Activated naive CD4-positive, alpha-beta T cell treated with anti-CD3 and anti-CD28 coated beads, Interleukin-2, amount 10 ng/mL, durations not matched to agents 7 days and 5 days (primary cell): ENCODE results near the gene RUFY4.
A peak's percentile ranks its signal among the peaks of the same experiment; 100 is the strongest.

Experiments used
- CTCF ChIA-PET: fragments of 350-600 bp; sonication (Branson Sonifier 250); formaldehyde crosslinking; loops from one replicate; lab custom pipeline; 2021; ENCODE audit warnings: antibody characterized with exemption; lab: Charles Lee
- DNase-seq: peaks from one replicate; pipeline ENCODE4 v3.0.0-alpha.2; 2020
- H3K27ac Mint-ChIP-seq: one replicate; pipeline ENCODE4 v1.8.0; 2021; ENCODE audit warnings: mild to moderate bottlenecking, moderate library complexity, mixed read lengths
- H3K27me3 Mint-ChIP-seq: one replicate; pipeline ENCODE4 v1.8.0; 2021; ENCODE audit warnings: mild to moderate bottlenecking, mixed read lengths
- H3K36me3 Mint-ChIP-seq: one replicate; pipeline ENCODE4 v1.8.0; 2021; ENCODE audit warnings: mixed read lengths
- H3K4me1 Mint-ChIP-seq: one replicate; pipeline ENCODE4 v1.8.0; 2021; ENCODE audit warnings: mixed read lengths
- H3K4me3 Mint-ChIP-seq: one replicate; pipeline ENCODE4 v1.8.0; 2021; ENCODE audit warnings: mild to moderate bottlenecking, moderate library complexity, mixed read lengths
- H3K9me3 Mint-ChIP-seq: one replicate; pipeline ENCODE4 v1.8.0; 2021; ENCODE audit warnings: mixed read lengths

Gene RUFY4

DNA sequence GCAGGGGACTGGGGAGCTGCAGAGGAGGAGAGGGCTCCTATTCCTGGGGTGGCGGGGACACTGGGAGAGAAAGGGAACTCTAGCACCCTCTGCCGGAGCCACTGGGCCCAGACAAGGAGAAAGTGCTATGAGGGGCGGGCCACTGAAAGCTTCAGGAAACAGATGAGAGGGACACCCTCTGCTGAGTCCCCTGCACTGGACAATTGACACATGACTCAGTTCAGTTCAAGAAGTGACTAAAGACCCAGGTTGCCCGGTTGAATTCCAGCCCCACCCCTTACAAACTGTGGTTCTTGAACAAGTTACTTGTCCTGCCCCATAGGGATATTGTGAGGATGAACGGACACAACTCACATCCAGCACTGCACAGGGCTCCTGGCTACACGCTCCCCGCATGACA lies 5.0 kb downstream of the RUFY4 start:
- H3K27ac Mint-ChIP-seq, result no peak overlapping the region
- peak; percentile 51 for DNase-seq
- no peak overlapping the region for H3K4me3 Mint-ChIP-seq
- H3K36me3 Mint-ChIP-seq, result no peaks in the 10 kb centered on the region
- peaks cover 16% of the 10 kb centered on the region for H3K27me3 Mint-ChIP-seq
- H3K4me1 Mint-ChIP-seq, result peaks cover 4% of the 10 kb centered on the region
- CTCF ChIA-PET, result interaction anchor here (0.7 to 13.6 kb wide), 7 partner anchors 8 to 285 kb away, joined by 3 to 141 read pairs (median 3); no protein-coding TSS in a partner anchor
- H3K9me3 Mint-ChIP-seq, result no peaks in the 10 kb centered on the region

DNA sequence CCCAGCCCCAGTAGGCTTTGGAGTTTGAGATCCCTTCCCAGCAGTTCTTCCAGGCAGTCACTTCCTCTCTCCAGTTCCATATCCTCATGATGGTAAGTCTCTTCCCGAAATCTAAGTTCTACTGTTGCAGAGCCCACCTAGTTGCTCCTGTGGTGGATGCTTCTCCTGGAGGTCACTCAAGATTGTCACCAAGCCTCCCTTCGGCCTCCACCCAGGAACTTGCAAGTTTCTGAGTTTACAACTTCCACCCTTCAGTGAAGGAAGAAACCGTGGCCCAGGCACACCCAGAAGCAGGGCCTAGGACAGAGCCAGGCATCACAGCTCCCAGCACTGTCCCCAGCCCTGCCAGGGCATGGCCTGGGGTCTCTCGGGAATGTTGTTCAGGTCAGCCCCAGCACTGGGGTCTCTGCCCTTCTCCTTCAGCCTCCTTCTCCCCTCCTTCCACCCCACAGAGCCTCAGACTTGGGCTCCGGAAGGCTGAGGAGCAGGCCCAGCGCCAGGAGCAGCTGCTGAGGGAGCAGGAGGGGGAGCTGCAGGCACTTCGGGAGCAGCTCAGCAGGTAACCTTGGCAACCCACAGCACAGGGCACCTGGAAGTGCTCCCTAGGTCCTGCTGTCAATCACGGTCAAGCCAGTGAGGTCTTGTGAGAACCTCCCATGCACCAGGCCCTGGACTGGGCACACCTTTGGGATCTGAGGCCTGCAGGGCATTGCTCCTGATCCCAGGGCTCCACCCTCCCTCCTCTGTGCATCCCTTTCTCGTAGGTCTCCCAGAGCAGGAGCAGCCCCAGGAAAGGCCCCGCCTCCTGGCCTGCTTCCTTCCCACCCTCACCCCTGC lies 7.1 kb downstream of the RUFY4 start:
- DNase-seq, result no peak
- Mint-ChIP-seq H3K36me3 (no peaks in the 10 kb centered on the region), H3K27me3 (peaks cover 14% of the 10 kb centered on the region), H3K4me1 (no peaks in the 10 kb centered on the region), H3K27ac (no peak overlapping the region), H3K9me3 (no peaks in the 10 kb centered on the region), H3K4me3 (no peak overlapping the region)
- CTCF ChIA-PET, result interaction anchor here (0.6 to 13.6 kb wide), 2 partner anchors 22 to 288 kb away, joined by 3 to 141 read pairs; no protein-coding TSS in a partner anchor

DNA sequence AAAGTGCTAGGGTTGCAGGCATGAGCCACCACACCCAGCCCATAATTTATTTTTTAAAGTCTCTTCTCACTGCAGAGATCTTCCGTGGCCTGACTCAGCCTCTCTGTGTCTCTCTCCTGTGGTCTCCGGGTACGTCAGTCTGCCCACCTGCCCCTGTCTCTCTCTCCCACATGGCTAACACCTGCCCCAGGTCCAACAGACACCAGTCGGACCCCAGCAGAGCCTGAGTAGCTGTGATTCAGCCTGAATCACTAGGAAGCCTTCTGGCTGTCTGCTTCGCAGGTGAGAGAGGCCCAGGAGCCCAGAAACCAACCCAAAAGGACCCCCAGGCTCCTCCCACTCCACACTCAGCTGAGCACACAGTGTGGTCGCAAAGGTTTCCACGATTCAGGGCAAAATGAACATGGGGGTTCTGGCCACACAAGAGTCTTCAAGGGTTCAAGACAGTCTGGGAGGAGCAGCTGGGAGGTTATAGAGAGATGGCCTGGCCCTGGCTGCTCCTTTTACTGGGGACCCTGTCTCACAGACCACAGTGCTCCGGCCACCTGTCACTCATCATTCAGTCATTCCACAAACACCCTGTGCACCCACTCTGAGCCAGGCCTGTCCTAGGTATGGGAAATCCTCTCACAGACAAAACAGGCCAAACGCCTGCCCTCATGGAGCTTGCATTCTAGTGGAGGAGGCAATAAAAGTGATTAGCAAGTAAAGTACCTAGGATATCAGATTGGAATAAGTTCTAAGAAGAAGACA lies 8.6 kb downstream of the RUFY4 start:
- CTCF ChIA-PET, result interaction anchor here (1.0 to 13.6 kb wide), 2 partner anchors 9 to 289 kb away, joined by 3 to 141 read pairs; partner anchors contain the start of gene RUFY4
- no peak for DNase-seq
- no peak overlapping the region for H3K27ac Mint-ChIP-seq
- H3K4me1 Mint-ChIP-seq, result no peaks in the 10 kb centered on the region
- peaks cover 9% of the 10 kb centered on the region for H3K27me3 Mint-ChIP-seq
- H3K4me3 Mint-ChIP-seq, result no peak overlapping the region
- no peaks in the 10 kb centered on the region for H3K36me3 Mint-ChIP-seq
- H3K9me3 Mint-ChIP-seq, result no peaks in the 10 kb centered on the region

DNA sequence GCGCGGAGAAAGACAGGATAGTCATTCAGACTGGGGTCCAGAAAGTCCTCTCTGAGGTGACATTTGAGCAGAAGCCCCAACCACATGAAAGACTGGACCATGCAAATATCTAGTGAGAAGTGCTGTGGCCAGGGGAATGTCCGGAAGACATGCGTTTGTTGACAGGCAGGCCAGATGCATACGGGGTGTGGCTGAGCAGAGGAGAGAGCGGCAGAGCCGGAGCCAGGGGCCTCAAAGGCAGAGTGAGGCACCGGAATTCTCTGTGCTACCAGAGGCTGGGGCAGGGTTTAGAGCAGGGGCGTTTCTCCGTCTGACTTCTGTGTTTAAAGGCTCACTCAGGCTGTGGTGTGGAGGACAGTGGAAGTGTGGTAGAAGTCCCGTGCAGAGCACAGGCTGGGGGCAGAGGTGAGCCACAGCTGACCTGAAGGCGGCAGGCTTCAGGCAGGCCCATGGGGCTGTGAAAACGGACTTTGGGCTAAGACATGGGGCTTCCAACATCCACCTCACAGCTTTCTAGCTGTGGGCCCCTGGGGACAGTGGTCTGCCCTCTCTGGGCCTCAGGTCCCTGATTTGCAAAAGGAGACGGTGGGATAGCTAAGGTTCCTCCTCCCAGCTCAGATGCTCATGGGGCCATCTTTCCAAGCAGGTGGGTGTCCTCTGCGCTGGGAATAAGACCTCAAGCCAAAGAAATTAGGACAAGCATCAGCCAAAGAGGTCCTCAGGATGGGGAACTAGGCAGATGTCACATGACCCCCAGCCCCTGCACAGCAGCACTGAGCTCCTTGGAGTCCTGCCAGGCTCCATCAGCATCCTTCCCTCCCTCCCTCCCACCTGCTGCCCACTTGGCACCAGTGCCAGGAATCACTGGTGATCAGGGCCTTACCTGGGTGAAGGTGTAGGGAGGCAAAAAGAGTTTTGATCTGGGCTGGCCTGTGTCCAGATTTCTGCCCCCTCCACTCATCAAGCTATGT lies 11.2 kb downstream of the RUFY4 start:
- DNase-seq, result no peak
- Mint-ChIP-seq H3K4me1 (no peaks in the 10 kb centered on the region), H3K36me3 (no peaks in the 10 kb centered on the region), H3K9me3 (no peaks in the 10 kb centered on the region), H3K27ac (no peak overlapping the region), H3K4me3 (no peak overlapping the region), H3K27me3 (peaks cover under 1% of the 10 kb centered on the region)
- CTCF ChIA-PET, result interaction anchor here (0.9 to 2.5 kb wide), 3 partner anchors 10 to 294 kb away, joined by 3 to 7 read pairs (median 4); no protein-coding TSS in a partner anchor

DNA sequence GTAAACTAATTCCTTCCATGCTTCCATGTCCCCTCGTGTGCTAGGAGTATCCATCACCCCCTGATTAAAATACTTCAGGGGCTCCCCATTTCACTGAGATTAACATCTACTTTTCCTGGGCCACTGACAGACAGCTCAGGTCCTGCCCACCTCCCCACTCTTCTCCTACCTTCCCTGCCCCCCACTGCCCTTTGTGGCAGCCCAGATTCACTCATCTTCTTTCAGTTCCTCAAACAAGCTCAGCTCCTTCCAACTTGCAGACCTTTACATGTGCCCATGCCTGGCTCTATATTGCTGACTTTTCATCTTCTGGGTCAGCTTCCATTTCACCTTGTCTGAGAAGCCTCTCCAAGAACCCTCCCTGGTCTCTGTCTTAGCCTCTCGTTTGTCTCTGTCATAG lies 12.0 kb downstream of the RUFY4 start:
- no peak overlapping the region for H3K4me3 Mint-ChIP-seq
- CTCF ChIA-PET, result interaction anchor here (1.5 to 2.5 kb wide), 2 partner anchors 11 to 15 kb away, joined by 3 to 7 read pairs; no protein-coding TSS in a partner anchor
- H3K9me3 Mint-ChIP-seq, result peaks cover 1% of the 10 kb centered on the region
- peaks cover 4% of the 10 kb centered on the region for H3K27me3 Mint-ChIP-seq
- H3K4me1 Mint-ChIP-seq, result no peaks in the 10 kb centered on the region
- DNase-seq, result no peak
- peaks cover under 1% of the 10 kb centered on the region for H3K36me3 Mint-ChIP-seq
- no peak overlapping the region for H3K27ac Mint-ChIP-seq

DNA sequence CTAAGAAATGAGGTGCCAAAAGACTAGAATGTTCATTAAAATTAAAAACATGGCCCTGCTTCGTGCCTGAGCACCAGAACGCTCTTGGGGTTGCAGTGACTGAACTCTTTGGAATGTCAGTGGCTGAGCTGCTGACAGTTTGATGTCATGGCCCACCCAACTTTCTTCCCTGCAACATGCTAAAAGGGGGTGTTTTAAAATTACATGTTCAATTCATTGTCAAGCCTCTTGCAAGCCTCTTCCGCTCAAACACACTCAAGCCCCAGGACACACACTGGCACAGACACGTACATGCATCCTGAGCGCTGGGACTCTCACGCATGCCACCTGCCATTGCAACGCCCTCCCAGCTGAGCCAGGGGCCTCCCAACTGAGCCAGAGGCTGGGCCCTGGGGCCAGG lies 12.6 kb downstream of the RUFY4 start:
- Mint-ChIP-seq H3K27ac (no peak overlapping the region), H3K27me3 (peaks cover 10% of the 10 kb centered on the region), H3K4me3 (no peak overlapping the region), H3K9me3 (peaks cover 7% of the 10 kb centered on the region), H3K36me3 (peaks cover 6% of the 10 kb centered on the region), H3K4me1 (no peaks in the 10 kb centered on the region)
- DNase-seq, result no peak
- CTCF ChIA-PET, result interaction anchor here (1.1 to 2.5 kb wide), 3 partner anchors 8 to 16 kb away, joined by 3 to 7 read pairs (median 3); no protein-coding TSS in a partner anchor

- DNase-seq, result no peak
- Mint-ChIP-seq H3K36me3 (peaks cover 6% of the 10 kb centered on the region), H3K4me1 (no peaks in the 10 kb centered on the region), H3K9me3 (peaks cover 7% of the 10 kb centered on the region), H3K4me3 (no peak overlapping the region), H3K27me3 (peaks cover 10% of the 10 kb centered on the region), H3K27ac (no peak overlapping the region)
- CTCF ChIA-PET, result interaction anchor here (1.1 to 2.5 kb wide), 2 partner anchors 9 to 12 kb away, joined by 3 to 7 read pairs; no protein-coding TSS in a partner anchor
Measured at GRCh38 chr2:218082586-218083351, 13.7 kb downstream of the RUFY4 start.

DNA sequence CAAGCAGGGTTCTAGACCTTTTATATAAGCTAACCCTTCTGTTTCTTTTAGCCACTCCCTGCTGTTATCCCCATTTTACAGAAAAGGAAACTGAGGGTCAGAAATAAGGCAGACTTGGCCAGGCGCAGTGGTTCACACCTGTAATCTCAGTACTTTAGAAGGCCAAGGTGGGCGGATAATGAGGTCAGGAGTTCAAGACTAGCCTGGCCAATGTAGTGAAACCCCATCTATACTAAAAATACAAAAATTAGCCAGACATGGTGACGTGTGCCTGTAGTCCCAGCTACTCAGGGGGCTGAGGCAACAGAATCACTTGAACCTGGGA lies 14.3 kb downstream of the RUFY4 start:
- no peaks in the 10 kb centered on the region for H3K4me1 Mint-ChIP-seq
- CTCF ChIA-PET, result no interaction called here
- H3K27ac Mint-ChIP-seq, result no peak overlapping the region
- peaks cover 6% of the 10 kb centered on the region for H3K36me3 Mint-ChIP-seq
- no peak for DNase-seq
- no peak overlapping the region for H3K4me3 Mint-ChIP-seq
- peaks cover 10% of the 10 kb centered on the region for H3K27me3 Mint-ChIP-seq
- H3K9me3 Mint-ChIP-seq, result peaks cover 7% of the 10 kb centered on the region

GRCh38 chr2:218086478-218086877 lies 17.4 kb downstream of the RUFY4 start:
- Mint-ChIP-seq H3K27ac (no peak overlapping the region), H3K27me3 (peaks cover 22% of the 10 kb centered on the region), H3K9me3 (peaks cover 7% of the 10 kb centered on the region), H3K4me3 (no peak overlapping the region), H3K36me3 (peaks cover 6% of the 10 kb centered on the region), H3K4me1 (no peaks in the 10 kb centered on the region)
- CTCF ChIA-PET, result no interaction called here
- no peak for DNase-seq

DNA sequence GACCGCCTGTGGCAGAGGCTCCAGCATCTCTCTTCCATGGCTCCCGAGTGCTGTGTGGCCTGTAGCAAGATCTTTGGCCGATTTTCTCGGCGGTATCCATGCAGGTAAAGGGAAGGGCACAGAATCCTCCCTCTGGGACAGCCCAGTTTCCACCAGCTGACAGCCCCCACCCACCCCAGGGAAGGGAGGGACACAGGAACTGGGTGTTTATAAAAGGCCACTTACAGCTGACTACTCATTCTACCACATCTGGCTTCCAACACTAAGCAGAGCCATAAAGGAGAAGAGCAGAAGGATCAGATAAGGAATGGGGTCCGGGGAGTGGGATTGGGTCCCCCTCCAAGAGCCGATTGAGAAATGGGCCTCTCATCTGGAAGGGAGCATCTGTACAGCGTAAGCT lies 20.2 kb downstream of the RUFY4 start:
- Mint-ChIP-seq H3K9me3 (peaks cover 7% of the 10 kb centered on the region), H3K36me3 (peaks cover 6% of the 10 kb centered on the region), H3K4me1 (no peaks in the 10 kb centered on the region), H3K27ac (no peak overlapping the region), H3K27me3 (peaks cover 25% of the 10 kb centered on the region), H3K4me3 (no peak overlapping the region)
- DNase-seq, result no peak
- CTCF ChIA-PET, result no interaction called here

DNA sequence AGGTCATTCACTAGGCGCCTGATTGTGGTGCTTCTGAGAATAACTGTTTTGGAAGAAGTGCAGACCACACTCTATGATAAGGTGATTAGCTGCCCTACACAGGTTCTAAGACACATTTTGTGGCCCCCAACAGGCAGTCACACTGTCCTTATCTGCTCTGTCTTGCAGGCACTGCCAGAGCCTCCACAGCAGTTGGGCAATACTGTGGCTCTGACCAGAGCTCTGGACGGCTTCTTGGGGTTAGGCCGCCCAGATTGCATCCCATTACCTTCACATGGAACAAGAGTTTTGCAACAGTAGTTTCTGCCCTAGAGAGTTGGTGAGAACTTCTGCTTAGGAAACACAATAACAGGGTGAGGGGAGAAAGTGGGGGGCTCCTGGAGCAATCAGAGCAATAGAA lies 22.7 kb downstream of the RUFY4 start:
- no peaks in the 10 kb centered on the region for H3K9me3 Mint-ChIP-seq
- no peak for DNase-seq
- no peak overlapping the region for H3K27ac Mint-ChIP-seq
- H3K4me3 Mint-ChIP-seq, result no peak overlapping the region
- peaks cover 15% of the 10 kb centered on the region for H3K27me3 Mint-ChIP-seq
- H3K4me1 Mint-ChIP-seq, result no peaks in the 10 kb centered on the region
- CTCF ChIA-PET, result no interaction called here
- no peaks in the 10 kb centered on the region for H3K36me3 Mint-ChIP-seq

DNA sequence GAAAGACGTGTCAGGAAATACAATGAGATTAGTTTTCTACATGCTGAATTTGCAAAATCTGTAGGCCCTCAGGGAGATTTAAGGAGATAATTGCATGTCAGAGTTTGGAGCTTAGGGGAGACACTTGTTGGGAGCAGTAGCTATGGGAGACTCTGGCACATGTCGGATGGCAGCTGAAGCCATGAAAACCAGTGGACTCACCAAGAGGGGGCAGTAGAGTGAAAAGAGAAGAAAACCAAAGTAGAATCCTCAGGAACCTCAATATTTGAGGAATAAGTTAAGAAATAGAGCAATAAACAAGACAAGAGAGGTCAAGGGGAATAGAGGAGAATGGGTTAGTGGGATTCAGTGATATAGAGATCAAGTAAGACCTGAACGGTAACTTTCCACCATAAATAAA lies 24.8 kb downstream of the RUFY4 start:
- no peak overlapping the region for H3K4me3 Mint-ChIP-seq
- no peak overlapping the region for H3K27ac Mint-ChIP-seq
- H3K36me3 Mint-ChIP-seq, result no peaks in the 10 kb centered on the region
- peaks cover 19% of the 10 kb centered on the region for H3K27me3 Mint-ChIP-seq
- no peaks in the 10 kb centered on the region for H3K9me3 Mint-ChIP-seq
- CTCF ChIA-PET, result interaction anchor here (0.5 kb wide), 1 partner anchor 53 kb away, joined by 4 read pairs; no protein-coding TSS in a partner anchor
- no peak for DNase-seq
- H3K4me1 Mint-ChIP-seq, result no peaks in the 10 kb centered on the region

- Mint-ChIP-seq H3K9me3 (no peaks in the 10 kb centered on the region), H3K36me3 (no peaks in the 10 kb centered on the region), H3K27me3 (peaks cover 16% of the 10 kb centered on the region), H3K4me3 (no peak overlapping the region), H3K27ac (no peak overlapping the region), H3K4me1 (no peaks in the 10 kb centered on the region)
- DNase-seq, result no peak
- CTCF ChIA-PET, result no interaction called here
Measured at GRCh38 chr2:218095853-218096252, 26.8 kb downstream of the RUFY4 start.
